Activated CD4-positive, alpha-beta T cell treated with anti-CD3 and anti-CD28 coated beads, Interleukin-2, amount 10 ng/mL, durations not matched to agents 24 days and 14 days (primary cell): Measurements from ENCODE around the gene ATG9B. TPM values are rescaled to one million over a fixed set of nuclear protein-coding genes. Genes with fewer than 3 reads are reported as not detected.

Source experiments
- DNase-seq: peaks from one replicate; pipeline ENCODE4 v3.0.0; 2022
- H3K27ac Mint-ChIP-seq: one replicate; pipeline ENCODE4 v1.8.0; 2022; ENCODE audit warnings: mild to moderate bottlenecking, mixed read lengths
- H3K27me3 Mint-ChIP-seq: one replicate; pipeline ENCODE4 v1.8.0; 2022; ENCODE audit warnings: mixed read lengths
- H3K36me3 Mint-ChIP-seq: one replicate; pipeline ENCODE4 v1.8.0; 2022; ENCODE audit warnings: low read depth, mild to moderate bottlenecking, mixed read lengths
- H3K4me1 Mint-ChIP-seq: one replicate; pipeline ENCODE4 v1.8.0; 2021; ENCODE audit warnings: mixed read lengths
- H3K4me3 Mint-ChIP-seq: one replicate; pipeline ENCODE4 v1.8.0; 2022; ENCODE audit warnings: mild to moderate bottlenecking, moderate library complexity, mixed read lengths
- H3K9me3 Mint-ChIP-seq: one replicate; pipeline ENCODE4 v1.8.0; 2021; ENCODE audit warnings: mixed read lengths
- intact Hi-C: fragments of 100-400 bp; cut with micrococcal nuclease; formaldehyde crosslinking; loops from one replicate; pipeline ENCODE4 v1.15.1; 2023
- total RNA-seq: library from RNA; stranded (reverse); gene quantifications from 2 replicates; pipeline ENCODE4 v1.2.3, GENCODE V29; 2022

The ATG9B gene
- total RNA-seq, 1 donor from 2014 or later = 7.5 TPM

- Mint-ChIP-seq H3K4me3 (no peak overlapping the region), H3K27ac (no peak overlapping the region), H3K9me3 (no peaks in the 10 kb centered on the region), H3K4me1 (peaks cover 6% of the 10 kb centered on the region), H3K36me3 (no peaks in the 10 kb centered on the region), H3K27me3 (no peaks in the 10 kb centered on the region)
- intact Hi-C loops = no loop called here
- DNase-seq = no peak
Observed at GRCh38 chr7:150999497-151000230, 24.6 kb downstream of the ATG9B start.

GRCh38 chr7:150999001-150999400 lies 25.3 kb downstream of the ATG9B start:
- intact Hi-C loops = no loop called here
- Mint-ChIP-seq H3K9me3 (no peaks in the 10 kb centered on the region), H3K36me3 (no peaks in the 10 kb centered on the region), H3K4me1 (peaks cover 9% of the 10 kb centered on the region), H3K27me3 (no peaks in the 10 kb centered on the region), H3K4me3 (no peak overlapping the region), H3K27ac (no peak overlapping the region)
- DNase-seq = no peak

DNA sequence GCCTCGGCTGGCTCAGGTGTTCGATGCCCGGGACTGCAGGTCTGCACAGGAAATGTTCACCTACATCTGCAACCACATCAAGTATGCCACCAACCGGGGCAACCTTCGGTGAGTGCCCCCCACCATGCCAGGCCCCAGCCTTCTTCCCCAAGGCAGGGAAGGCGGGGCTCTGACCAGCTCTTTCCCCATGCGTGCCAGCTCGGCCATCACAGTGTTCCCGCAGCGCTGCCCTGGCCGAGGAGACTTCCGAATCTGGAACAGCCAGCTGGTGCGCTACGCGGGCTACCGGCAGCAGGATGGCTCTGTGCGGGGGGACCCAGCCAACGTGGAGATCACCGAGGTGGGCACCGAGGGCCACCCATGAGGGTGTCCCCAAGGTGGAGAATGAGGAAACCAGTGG lies 26.0 kb downstream of the ATG9B start:
- peaks cover 11% of the 10 kb centered on the region for H3K4me1 Mint-ChIP-seq
- no peaks in the 10 kb centered on the region for H3K27me3 Mint-ChIP-seq
- no peak overlapping the region for H3K4me3 Mint-ChIP-seq
- no peaks in the 10 kb centered on the region for H3K36me3 Mint-ChIP-seq
- DNase-seq = no peak
- intact Hi-C loops = no loop called here
- H3K9me3 Mint-ChIP-seq = no peaks in the 10 kb centered on the region
- H3K27ac Mint-ChIP-seq = peak overlapping the region; percentile 70

- H3K4me3 Mint-ChIP-seq = no peak overlapping the region
- H3K36me3 Mint-ChIP-seq = no peaks in the 10 kb centered on the region
- H3K4me1 Mint-ChIP-seq = peaks cover 13% of the 10 kb centered on the region
- peak overlapping the region; percentile 11 for H3K27ac Mint-ChIP-seq
- no peak for DNase-seq
- H3K27me3 Mint-ChIP-seq = no peaks in the 10 kb centered on the region
- H3K9me3 Mint-ChIP-seq = no peaks in the 10 kb centered on the region
- intact Hi-C loops = loop anchor here (2.0 kb wide), 1 partner anchor 13 kb away; no protein-coding TSS in a partner anchor
Observed at GRCh38 chr7:150997817-150998216, 26.5 kb downstream of the ATG9B start.

GRCh38 chr7:150997075-150997511 lies 27.2 kb downstream of the ATG9B start:
- Mint-ChIP-seq H3K36me3 (no peaks in the 10 kb centered on the region), H3K27me3 (no peaks in the 10 kb centered on the region), H3K27ac (no peak overlapping the region), H3K9me3 (no peaks in the 10 kb centered on the region), H3K4me3 (no peak overlapping the region), H3K4me1 (peaks cover 13% of the 10 kb centered on the region)
- no peak for DNase-seq
- intact Hi-C loops = loop anchor here (2.0 kb wide), 1 partner anchor 14 kb away; no protein-coding TSS in a partner anchor

DNA sequence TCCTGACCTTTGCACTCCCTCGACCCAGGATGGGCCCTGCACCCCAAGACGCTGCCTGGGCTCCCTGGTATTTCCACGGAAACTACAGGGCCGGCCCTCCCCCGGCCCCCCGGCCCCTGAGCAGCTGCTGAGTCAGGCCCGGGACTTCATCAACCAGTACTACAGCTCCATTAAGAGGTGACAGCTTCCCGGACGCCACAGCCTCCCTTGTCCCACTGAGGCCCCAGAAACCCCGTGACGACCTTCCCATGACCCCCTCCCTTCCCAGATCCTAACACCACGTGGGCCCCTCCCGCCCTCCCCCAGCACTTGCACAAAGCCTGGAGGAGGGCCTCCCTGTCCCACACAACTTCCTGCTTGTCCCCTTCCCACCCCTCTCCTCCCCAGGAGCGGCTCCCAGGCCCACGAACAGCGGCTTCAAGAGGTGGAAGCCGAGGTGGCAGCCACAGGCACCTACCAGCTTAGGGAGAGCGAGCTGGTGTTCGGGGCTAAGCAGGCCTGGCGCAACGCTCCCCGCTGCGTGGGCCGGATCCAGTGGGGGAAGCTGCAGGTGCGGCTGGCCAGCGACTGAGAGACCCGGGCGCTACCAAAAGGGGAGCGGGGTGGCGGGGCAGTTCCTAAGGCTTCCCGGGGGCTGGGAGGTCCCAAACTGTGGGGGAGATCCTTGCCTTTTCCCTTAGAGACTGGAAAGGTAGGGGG lies 27.8 kb downstream of the ATG9B start:
- intact Hi-C loops = loop anchor here (2.0 kb wide), 1 partner anchor 14 kb away; no protein-coding TSS in a partner anchor
- Mint-ChIP-seq H3K9me3 (no peaks in the 10 kb centered on the region), H3K4me3 (peak overlapping the region; percentile 35), H3K36me3 (no peaks in the 10 kb centered on the region), H3K27ac (peak overlapping the region; percentile 62), H3K4me1 (peaks cover 13% of the 10 kb centered on the region), H3K27me3 (no peaks in the 10 kb centered on the region)
- DNase-seq = no peak

GRCh38 chr7:150994838-150995510 lies 29.3 kb downstream of the ATG9B start:
- Mint-ChIP-seq H3K4me1 (peaks cover 13% of the 10 kb centered on the region), H3K27me3 (no peaks in the 10 kb centered on the region), H3K9me3 (no peaks in the 10 kb centered on the region), H3K4me3 (peak overlapping the region; percentile 41), H3K27ac (peak overlapping the region; percentile 53), H3K36me3 (no peaks in the 10 kb centered on the region)
- intact Hi-C loops = no loop called here
- no peak for DNase-seq

GRCh38 chr7:150994141-150994837 lies 30.0 kb downstream of the ATG9B start:
- H3K4me1 Mint-ChIP-seq = peaks cover 14% of the 10 kb centered on the region
- H3K9me3 Mint-ChIP-seq = no peaks in the 10 kb centered on the region
- peak overlapping the region; percentile 53 for H3K27ac Mint-ChIP-seq
- H3K36me3 Mint-ChIP-seq = no peaks in the 10 kb centered on the region
- intact Hi-C loops = no loop called here
- peak overlapping the region; percentile 41 for H3K4me3 Mint-ChIP-seq
- H3K27me3 Mint-ChIP-seq = no peaks in the 10 kb centered on the region
- peak; percentile 79 for DNase-seq

DNA sequence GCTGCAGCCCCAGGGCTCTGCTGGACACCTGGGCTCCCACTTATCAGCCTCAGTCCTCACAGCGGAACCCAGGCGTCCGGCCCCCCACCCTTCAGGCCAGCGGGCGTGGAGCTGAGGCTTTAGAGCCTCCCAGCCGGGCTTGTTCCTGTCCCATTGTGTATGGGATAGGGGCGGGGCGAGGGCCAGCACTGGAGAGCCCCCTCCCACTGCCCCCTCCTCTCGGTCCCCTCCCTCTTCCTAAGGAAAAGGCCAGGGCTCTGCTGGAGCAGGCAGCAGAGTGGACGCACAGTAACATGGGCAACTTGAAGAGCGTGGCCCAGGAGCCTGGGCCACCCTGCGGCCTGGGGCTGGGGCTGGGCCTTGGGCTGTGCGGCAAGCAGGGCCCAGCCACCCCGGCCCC lies 30.8 kb downstream of the ATG9B start:
- no peak for DNase-seq
- Mint-ChIP-seq H3K4me1 (peaks cover 19% of the 10 kb centered on the region), H3K36me3 (no peaks in the 10 kb centered on the region), H3K27ac (no peak overlapping the region), H3K27me3 (peaks cover under 1% of the 10 kb centered on the region), H3K4me3 (no peak overlapping the region), H3K9me3 (no peaks in the 10 kb centered on the region)
- intact Hi-C loops = no loop called here

- H3K36me3 Mint-ChIP-seq = no peaks in the 10 kb centered on the region
- H3K4me3 Mint-ChIP-seq = no peak overlapping the region
- H3K27me3 Mint-ChIP-seq = peaks cover 4% of the 10 kb centered on the region
- peaks cover 25% of the 10 kb centered on the region for H3K4me1 Mint-ChIP-seq
- intact Hi-C loops = no loop called here
- no peak overlapping the region for H3K27ac Mint-ChIP-seq
- peak; percentile 76 for DNase-seq
- no peaks in the 10 kb centered on the region for H3K9me3 Mint-ChIP-seq
Observed at GRCh38 chr7:150992833-150993302, 31.4 kb downstream of the ATG9B start.

DNA sequence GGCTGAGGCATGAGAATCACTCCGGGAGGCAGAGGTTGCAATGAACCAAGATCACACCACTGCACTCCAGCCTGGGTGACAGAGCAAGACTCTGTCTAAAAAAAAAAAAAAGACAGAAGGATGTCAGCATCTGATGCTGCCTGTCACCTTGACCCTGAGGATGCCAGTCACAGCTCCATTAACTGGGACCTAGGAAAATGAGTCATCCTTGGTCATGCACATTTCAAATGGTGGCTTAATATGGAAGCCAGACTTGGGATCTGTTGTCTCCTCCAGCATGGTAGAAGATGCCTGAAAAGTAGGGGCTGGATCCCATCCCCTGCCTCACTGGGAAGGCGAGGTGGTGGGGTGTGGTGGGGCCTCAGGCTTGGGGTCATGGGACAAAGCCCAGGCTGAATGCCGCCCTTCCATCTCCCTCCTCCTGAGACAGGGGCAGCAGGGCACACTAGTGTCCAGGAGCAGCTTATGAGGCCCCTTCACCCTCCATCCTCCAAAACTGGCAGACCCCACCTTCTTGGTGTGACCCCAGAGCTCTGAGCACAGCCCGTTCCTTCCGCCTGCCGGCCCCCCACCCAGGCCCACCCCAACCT lies 32.1 kb downstream of the ATG9B start:
- DNase-seq = no peak
- no peaks in the 10 kb centered on the region for H3K9me3 Mint-ChIP-seq
- peaks cover 4% of the 10 kb centered on the region for H3K27me3 Mint-ChIP-seq
- no peaks in the 10 kb centered on the region for H3K36me3 Mint-ChIP-seq
- H3K27ac Mint-ChIP-seq = no peak overlapping the region
- intact Hi-C loops = no loop called here
- H3K4me1 Mint-ChIP-seq = peaks cover 22% of the 10 kb centered on the region
- H3K4me3 Mint-ChIP-seq = no peak overlapping the region

DNA sequence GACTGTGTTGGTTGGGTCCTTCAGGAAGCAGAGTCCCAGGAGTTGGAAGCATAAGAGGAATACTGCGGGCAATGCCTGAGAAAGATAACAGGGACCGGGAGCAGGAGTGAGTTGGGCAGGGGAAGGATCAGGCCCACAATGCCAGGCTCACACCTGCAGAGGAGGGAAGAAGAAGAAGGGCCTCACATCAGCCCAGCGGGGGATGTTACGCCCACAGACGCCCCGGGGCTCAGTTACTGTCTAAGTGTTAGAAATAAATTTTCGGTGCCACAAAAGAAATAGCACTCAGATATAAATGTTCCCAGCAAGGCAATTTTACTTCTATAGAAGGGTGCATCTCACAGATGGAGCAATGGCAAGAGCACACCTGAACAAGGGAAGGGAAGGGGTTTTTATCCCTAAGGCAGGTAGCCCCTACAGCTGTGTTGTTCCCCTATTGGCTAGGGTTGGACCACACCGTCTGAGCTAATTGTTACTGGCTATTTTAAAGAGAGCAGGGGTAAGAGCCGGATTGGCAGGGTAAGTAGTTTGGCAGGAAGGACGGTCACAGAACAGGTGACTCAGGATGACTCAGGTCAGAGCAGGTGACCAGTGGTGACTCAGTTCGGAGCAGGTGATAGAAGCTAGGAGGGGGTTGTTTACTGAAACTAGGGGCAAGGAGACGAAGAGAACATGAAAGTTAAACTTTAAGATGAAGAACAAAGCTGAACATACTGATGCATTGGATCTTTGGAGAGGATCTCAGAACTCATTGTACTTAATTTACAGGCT lies 33.7 kb downstream of the ATG9B start, which contains the start of gene NOS3:
Gene NOS3, plus strand, starts transcription at position 602 of the 771 bp plus-strand sequence. CDS start 2,787 bp downstream, outside the sequence.
- H3K36me3 Mint-ChIP-seq = no peaks in the 10 kb centered on the region
- H3K27me3 Mint-ChIP-seq = peaks cover 7% of the 10 kb centered on the region
- no peak for DNase-seq
- peaks cover 29% of the 10 kb centered on the region for H3K4me1 Mint-ChIP-seq
- intact Hi-C loops = no loop called here
- no peaks in the 10 kb centered on the region for H3K9me3 Mint-ChIP-seq
- H3K4me3 Mint-ChIP-seq = no peak within 1 kb of the TSS
- no peak within 1 kb of the TSS for H3K27ac Mint-ChIP-seq
